Panc1 (cell line): Measurements from ENCODE around the gene MRGPRF. TPM values are rescaled to one million over a fixed set of nuclear protein-coding genes. Genes with fewer than 3 reads are reported as not detected.

Source experiments
- ATAC-seq: fragments of 200-7000 bp; cut with Tn5 transposase; 2 replicates; pipeline ENCODE4 v1.9.1; 2020; ENCODE audit warnings: mild to moderate bottlenecking, moderate library complexity
- BruUV-seq: library from RNA; stranded (reverse); fragments of 400-500 nt; replicated peaks from 2 replicates; lab custom pipeline; 2021; lab: Mats Ljungman, UMichigan
- CTCF ChIA-PET: fragments of 300-600 bp; sonication (Branson Sonifier 250); formaldehyde crosslinking; loops from one replicate; lab custom pipeline; 2022; ENCODE audit warnings: antibody characterized with exemption; lab: Charles Lee
- POLR2A ChIA-PET: fragments of 300-600 bp; sonication (Branson Sonifier 250); formaldehyde crosslinking; loops from one replicate; lab custom pipeline; 2022; ENCODE audit warnings: antibody characterized with exemption; lab: Charles Lee
- DNase-seq: peaks from one replicate; pipeline ENCODE4 v3.0.0-alpha.2; 2010; ENCODE audit warnings: low read depth, low spot score
- H3K27ac ChIP-seq: 2 replicates; pipeline ENCODE4 v1.5.1; 2011; ENCODE audit warnings: mild to moderate bottlenecking, low read length, inconsistent platforms
- H3K27me3 ChIP-seq: fragments of 200-500 bp; sonication (Bioruptor generic); 2 replicates; pipeline ENCODE4 v1.6.0; 2014; ENCODE audit warnings: low read length, inconsistent platforms; ENCODE audit not compliant: control insufficient read depth, insufficient read depth
- H3K36me3 ChIP-seq: fragments of 200-500 bp; sonication (Bioruptor generic); 2 replicates; pipeline ENCODE4 v1.5.1; 2014; ENCODE audit warnings: inconsistent platforms, mild to moderate bottlenecking, low read length, moderate library complexity; ENCODE audit not compliant: control insufficient read depth, insufficient read depth
- H3K4me1 ChIP-seq: 2 replicates; pipeline ENCODE4 v1.5.1; 2011; ENCODE audit warnings: inconsistent platforms, mild to moderate bottlenecking, low read length, moderate library complexity; ENCODE audit not compliant: control insufficient read depth, insufficient read depth
- H3K4me3 ChIP-seq, 2 experiments: 2 replicates each; pipeline ENCODE4 v1.5.1; 2011 to 2012; ENCODE audit warnings: low read depth in 2 of 2, low read length in 2 of 2, mild to moderate bottlenecking in 2 of 2, inconsistent platforms in 1 of 2, moderate library complexity in 1 of 2
- H3K9me3 ChIP-seq: fragments of 200-500 bp; sonication (Bioruptor generic); 2 replicates; pipeline ENCODE4 v1.5.1; 2014; ENCODE audit warnings: low read depth, mild to moderate bottlenecking, inconsistent platforms, low read length, moderate library complexity; ENCODE audit not compliant: control insufficient read depth, insufficient read depth
- CTCF ChIP-seq: fragments of 450-650 bp; IDR thresholded peaks from 2 replicates; pipeline ENCODE4 v1.5.1; 2017; ENCODE audit warnings: mild to moderate bottlenecking
- POLR2AphosphoS5 ChIP-seq: IDR thresholded peaks from 2 replicates; pipeline ENCODE4 v1.6.1; 2012; ENCODE audit warnings: mild to moderate bottlenecking, low read depth, low read length, moderate library complexity
- REST ChIP-seq, 2 experiments: IDR thresholded peaks; 2 replicates each; pipeline ENCODE4 v1.6.1; 2011 to 2012; ENCODE audit warnings: low read depth in 2 of 2, control low read depth in 1 of 2, low read length in 1 of 2, mild to moderate bottlenecking in 1 of 2, moderate library complexity in 1 of 2; ENCODE audit not compliant: insufficient read depth in 1 of 2
- SIN3A ChIP-seq: IDR thresholded peaks from 2 replicates; pipeline ENCODE4 v1.6.1; 2012; ENCODE audit warnings: low read depth, mild to moderate bottlenecking, low read length, moderate library complexity, borderline replicate concordance; ENCODE audit not compliant: insufficient read depth
- TCF7L2 ChIP-seq: IDR thresholded peaks from 2 replicates; pipeline ENCODE4 v1.6.1; 2011; ENCODE audit warnings: mild to moderate bottlenecking, low read depth, low read length, inconsistent platforms
- in situ Hi-C: cut with HindIII; loops from 2 replicates; pipeline ENCODE4 v1.10.0; 2016; ENCODE audit warnings: low sequenced_read_pairs, low pct_unique_long_range_greater_than_20kb
- intact Hi-C: fragments of 100-400 bp; cut with micrococcal nuclease; formaldehyde crosslinking; loops from one replicate; pipeline ENCODE4 v1.10.0; 2022; ENCODE audit not compliant: unreplicated experiment
- total RNA-seq: library from RNA; stranded (reverse); gene quantifications from one replicate; pipeline ENCODE4 v1.2.1, GENCODE V29; 2021; ENCODE audit not compliant: unreplicated experiment

MRGPRF gene
- total RNA-seq, 1 experiment from 2014 or later: 0.36 TPM

- ChIA-PET CTCF (interaction anchor here (0.5 kb wide), 1 partner anchor 218 kb away, joined by 3 read pairs; no protein-coding TSS in a partner anchor), POLR2A (no interaction called here)
- BruUV-seq: no TSS peak
- Histone ChIP-seq H3K4me3 (no peak overlapping the region), H3K9me3 (no peaks in the 10 kb centered on the region), H3K4me1 (peaks cover 7% of the 10 kb centered on the region; the same call in 1 of the 2 replicates), H3K36me3 (no peaks in the 10 kb centered on the region), H3K27ac (no peak overlapping the region), H3K27me3 (no peaks in the 10 kb centered on the region)
- ATAC-seq (no peak), DNase-seq (no peak)
- intact Hi-C loops (loop anchor here (5.0 kb wide), 1 partner anchor 138 kb away; the partner anchor contains the start of genes IGHMBP2 and MRPL21), in situ Hi-C loops (no loop called here)
- TF ChIP-seq SIN3A (no peak), TCF7L2 (no peak), CTCF (no peak), REST (IDR thresholded peaks at IDR 0.05; ENCODE audit: insufficient read depth in 1 of 2, low read depth in 2 of 2, low read length in 1 of 2) (no peak), POLR2AphosphoS5 (no peak)
Observed at GRCh38 chr11:69040581-69041260, 27.7 kb upstream of the MRGPRF start.

- BruUV-seq: no TSS peak
- H3K27ac ChIP-seq: no peak overlapping the region
- intact Hi-C loops (loop anchor here (5.0 kb wide), 1 partner anchor 138 kb away; the partner anchor contains the start of genes IGHMBP2 and MRPL21), in situ Hi-C loops (no loop called here)
- no peaks in the 10 kb centered on the region for H3K9me3 ChIP-seq
- ChIA-PET CTCF (interaction anchor here (0.5 kb wide), 1 partner anchor 219 kb away, joined by 3 read pairs; no protein-coding TSS in a partner anchor), POLR2A (no interaction called here)
- DNase-seq (no peak), ATAC-seq (no peak)
- TF ChIP-seq POLR2AphosphoS5 (no peak), CTCF (no peak), REST (IDR thresholded peaks at IDR 0.05; ENCODE audit: insufficient read depth in 1 of 2, low read depth in 2 of 2, low read length in 1 of 2) (no peak), TCF7L2 (no peak), SIN3A (no peak)
- H3K36me3 ChIP-seq: no peaks in the 10 kb centered on the region
- no peak overlapping the region for H3K4me3 ChIP-seq
- peaks cover 7% of the 10 kb centered on the region; the same call in 1 of the 2 replicates for H3K4me1 ChIP-seq
- no peaks in the 10 kb centered on the region for H3K27me3 ChIP-seq
Observed at GRCh38 chr11:69040051-69040450, 27.0 kb upstream of the MRGPRF start.
